K562 (cell line): ENCODE data around the gene FUT2. TPM values are rescaled to one million over a fixed set of nuclear protein-coding genes. Genes with fewer than 3 reads are reported as not detected.
"Not testable (repeated sequence)": the region's sequence is repeated elsewhere in the genome, so short reads cannot be mapped to it uniquely, and the experiment has no call there.

Experiments
- ATAC-seq: fragments of 200-7000 bp; cut with Tn5 transposase; 3 replicates; pipeline ENCODE4 v1.9.1; 2020; ENCODE audit warnings: moderate library complexity
- BruUV-seq: library from RNA; stranded (reverse); fragments of 400-500 nt; replicated peaks from 2 replicates; lab custom pipeline; 2021; lab: Mats Ljungman, UMichigan
- CTCF ChIA-PET: fragments of 300-600 bp; formaldehyde crosslinking; extraction: SDS; loops from one replicate; lab custom pipeline; 2021; ENCODE audit warnings: low intra/inter-chr PET ratio; lab: Yijun Ruan, JAX
- POLR2A ChIA-PET: fragments of 300-600, 350-650 bp; sonication (Branson Sonifier 250); formaldehyde crosslinking; extraction: SDS; loops from one replicate; lab custom pipeline; 2021; ENCODE audit warnings: antibody characterized with exemption, inconsistent platforms; lab: Yijun Ruan, JAX
- DNase-seq, 4 experiments: peaks; one replicate each; pipeline versions ENCODE4 v3.0.0 to v3.0.0-alpha.2; 2011 to 2018; ENCODE audit warnings: low spot score in 3 of 4, mixed read lengths in 3 of 4; ENCODE audit errors: extremely low read depth in 1 of 4
- FAIRE-seq: peaks from 2 replicates; lab custom pipeline; 2011; peaks lifted over from hg19 to GRCh38; lab: Jason Lieb, UNC
- H2AFZ ChIP-seq: 2 replicates; pipeline ENCODE4 v1.6.0; 2011; ENCODE audit warnings: low read depth, low read length, control low read depth, inconsistent platforms
- H3K27ac ChIP-seq: fragments of 200-600 bp; 3 replicates; pipeline ENCODE4 v1.8.0; 2011; ENCODE audit warnings: low read depth, mild to moderate bottlenecking, control low read depth, inconsistent platforms, low read length, moderate library complexity, mixed read lengths; ENCODE audit errors: extremely low read depth
- H3K27me3 ChIP-seq, 2 experiments: fragments of 300-600 bp in 1 of 2; 2 replicates in 1 of 2; 3 replicates in 1 of 2; pipeline versions ENCODE4 v1.6.0 to v1.8.0; 2011; ENCODE audit warnings: inconsistent platforms in 2 of 2, low read length in 2 of 2, mild to moderate bottlenecking in 1 of 2, mixed read lengths in 1 of 2, moderate library complexity in 1 of 2; ENCODE audit not compliant: control insufficient read depth in 2 of 2, insufficient read depth in 2 of 2
- H3K36me3 ChIP-seq: fragments of 300-600 bp; 3 replicates; pipeline ENCODE4 v1.8.0; 2011; ENCODE audit warnings: mild to moderate bottlenecking, low read length, inconsistent platforms; ENCODE audit not compliant: control insufficient read depth, insufficient read depth
- H3K4me1 ChIP-seq, 2 experiments: fragments of 200-600 bp in 1 of 2; replicated peaks in 1 of 2; 2 replicates in 1 of 2; 3 replicates in 1 of 2; pipeline versions ENCODE4 v1.5.1 to v1.8.0; 2011; ENCODE audit warnings: inconsistent platforms in 2 of 2, low read length in 2 of 2, mild to moderate bottlenecking in 1 of 2, mixed read lengths in 1 of 2, moderate library complexity in 1 of 2; ENCODE audit not compliant: control insufficient read depth in 2 of 2, insufficient read depth in 2 of 2
- H3K4me2 ChIP-seq: 2 replicates; pipeline ENCODE4 v1.6.1; 2011; ENCODE audit warnings: low read length, control low read depth, inconsistent platforms, mixed read lengths; ENCODE audit not compliant: insufficient read depth
- H3K4me3 ChIP-seq: fragments of 200-600 bp; sonication (generic), shearing (Covaris generic); 2 replicates; pipeline ENCODE4 v1.5.1; 2016; ENCODE audit warnings: control low read depth, inconsistent platforms
- H3K79me2 ChIP-seq: fragments of 200-600 bp; 3 replicates; pipeline ENCODE4 v1.8.0; 2011; ENCODE audit warnings: low read length, inconsistent platforms; ENCODE audit not compliant: control insufficient read depth, insufficient read depth
- H3K9ac ChIP-seq, 2 experiments: 2 replicates each; pipeline versions ENCODE4 v1.6.0 to v1.6.1; 2011; ENCODE audit warnings: low read depth in 2 of 2, low read length in 2 of 2, control low read depth in 1 of 2, inconsistent platforms in 1 of 2, mild to moderate bottlenecking in 1 of 2, mixed read lengths in 1 of 2; ENCODE audit not compliant: insufficient read depth in 1 of 2
- H3K9me1 ChIP-seq: one replicate; pipeline ENCODE4 v1.6.0; 2011; ENCODE audit warnings: inconsistent platforms, mild to moderate bottlenecking, low read length, moderate library complexity; ENCODE audit not compliant: control insufficient read depth, insufficient read depth
- H3K9me3 ChIP-seq: replicated peaks from 2 replicates; pipeline ENCODE4 v1.5.1; 2011; ENCODE audit warnings: low read depth, low read length, inconsistent platforms; ENCODE audit not compliant: control insufficient read depth, insufficient read depth
- H4K20me1 ChIP-seq: replicated peaks from 2 replicates; pipeline ENCODE4 v1.6.1; 2011; ENCODE audit warnings: low read length, inconsistent platforms, mixed read lengths; ENCODE audit not compliant: control insufficient read depth, insufficient read depth
- NFIC ChIP-seq: fragments of 450-650 bp; IDR thresholded peaks from 2 replicates; pipeline ENCODE4 v1.6.1; 2017; ENCODE audit warnings: mild to moderate bottlenecking, inconsistent platforms
- ZFP1 ChIP-seq: fragments of 450-650 bp; formaldehyde crosslinking; IDR thresholded peaks from 2 replicates; pipeline ENCODE4 v1.4.0; 2020; ENCODE audit warnings: mild to moderate bottlenecking, mixed read lengths
- ZNF121 ChIP-seq: sonication (generic); formaldehyde crosslinking; conservative IDR thresholded peaks from 2 replicates; pipeline ENCODE4 v1.8.0; 2022; ENCODE audit warnings: missing genetic modification reagents
- WGBS: fragments of 100-300 bp; shearing (Covaris generic); methylation state at CpG from one replicate; pipeline ENCODE4 v1.1.6; 2016; ENCODE audit warnings: low coverage, mixed read lengths; ENCODE audit not compliant: insufficient coverage; ENCODE audit errors: missing lambda C conversion rate; 5-methylcytosine and 5-hydroxymethylcytosine counted together
- in situ Hi-C: fragments of 300-500 bp; cut with MboI; formaldehyde crosslinking; loops from 4 replicates; pipeline ENCODE4 v1.15.0; 2018; ENCODE audit warnings: inconsistent platforms, mixed read lengths
- intact Hi-C: fragments of 100-400 bp; cut with micrococcal nuclease; formaldehyde crosslinking; loops from 2 replicates; pipeline ENCODE4 v1.14.2; 2022
- polyA plus RNA-seq, 8 experiments: library from polyadenylated mRNA; depleted of rRNA in 4 of 8; stranded (reverse) in 5 of 8; unstranded in 3 of 8; fragments of >200 nt; fragmentation: Nextera tagmentation in 2 of 8; fragmentation: Illumina TruSeq in 1 of 8; extraction: Ambion mirVana in 2 of 8; extraction: Trizol in 1 of 8; gene quantifications; 2 replicates each; pipeline versions ENCODE4 v1.2.1 to v1.2.3, GENCODE V29; 2011 to 2014; ENCODE audit warnings: inconsistent platforms in 1 of 8, missing spikeins in 1 of 8
- total RNA-seq, 7 experiments: library from RNA; depleted of rRNA in 6 of 7; stranded (reverse); fragments of >200 nt in 6 of 7; fragmentation: Illumina TruSeq in 2 of 7; extraction: Trizol in 2 of 7; gene quantifications; 2 replicates each; pipeline versions ENCODE4 v1.2.1 to v1.2.3, GENCODE V29; 2011 to 2021; ENCODE audit warnings: low replicate concordance in 1 of 7

The FUT2 gene
- total and polyA plus RNA-seq, 9 of the 15 experiments (the other 6 are each of a cell fraction or from before 2014, with no cell fraction given) = 0.03 to 0.04 TPM; not detected in 7

GRCh38 chr19:48686088-48686487, 9.7 kb upstream of the FUT2 start:
- Histone ChIP-seq H3K4me1 (peaks cover 8 to 20% of the 10 kb centered on the region in 2 experiments; a peak in 4 of 5 replicates), H2AFZ (no peak overlapping the region), H3K9me3 (no peaks in the 10 kb centered on the region), H3K4me3 (no peak overlapping the region)
- ATAC-seq (no peak), FAIRE-seq (no peak)
- 76% methylated on average over 3 of the region's 3 CpGs for WGBS
- CTCF ChIA-PET = no interaction called here
- TF ChIP-seq NFIC (peak; percentile 75), ZFP1 (CRISPR knock-in tag) (no peak)
- TF ChIP-seq, all 486 proteins: peak for 1
- DNase-seq = no peak
- in situ Hi-C loops (no loop called here), intact Hi-C loops (no loop called here)
- Histone ChIP-seq H3K27me3 (no peaks in the 10 kb centered on the region), H3K79me2 (no peaks in the 10 kb centered on the region), H3K36me3 (no peaks in the 10 kb centered on the region), H3K9me1 (no peaks in the 10 kb centered on the region), H3K27ac (no peak overlapping the region), H3K9ac (no peak overlapping the region), H3K4me2 (no peak overlapping the region), H4K20me1 (no peaks in the 10 kb centered on the region)
- no TSS peak for BruUV-seq
- POLR2A ChIA-PET = interaction anchor here (0.6 kb wide), 1 partner anchor 34 kb away, joined by 3 read pairs; no protein-coding TSS in a partner anchor

GRCh38 chr19:48686637-48687036, 9.1 kb upstream of the FUT2 start:
- H3K36me3 ChIP-seq, FAIRE-seq, ATAC-seq, BruUV-seq, H3K9me3 ChIP-seq, H2AFZ ChIP-seq, CTCF ChIA-PET, H4K20me1 ChIP-seq, H3K27ac ChIP-seq: not testable (repeated sequence)
- POLR2A ChIA-PET = interaction anchor here (0.6 kb wide), 1 partner anchor 34 kb away, joined by 3 read pairs; no protein-coding TSS in a partner anchor
- H3K4me1 ChIP-seq = peaks cover 4 to 14% of the 10 kb centered on the region in 2 experiments; a peak in 3 of 5 replicates
- peak; percentile 67; the same call in 1 of the 2 replicates for TF ChIP-seq ZNF121
- TF ChIP-seq, all 486 proteins: peak for 1; not testable (repeated sequence) for 485
- H3K4me2 ChIP-seq, H3K9ac ChIP-seq, H3K79me2 ChIP-seq, in situ Hi-C loops, DNase-seq, intact Hi-C loops, H3K27me3 ChIP-seq, H3K9me1 ChIP-seq, H3K4me3 ChIP-seq: not testable (repeated sequence)
- WGBS = 55% methylated on average over 6 of the region's 7 CpGs
